HEK293T (cell line): Measurements from ENCODE around the gene UNC5B.

ENCODE experiments used
- CTCF ChIA-PET: fragments of 350-600 bp; formaldehyde crosslinking; extraction: SDS; loops from one replicate; lab custom pipeline; 2021; ENCODE audit warnings: antibody characterized with exemption, inconsistent platforms; lab: Yijun Ruan, JAX
- POLR2A ChIA-PET: fragments of 350-600 bp; formaldehyde crosslinking; extraction: SDS; loops from one replicate; lab custom pipeline; 2020; ENCODE audit warnings: antibody characterized with exemption, inconsistent platforms; lab: Yijun Ruan, JAX
- DNase-seq: peaks from one replicate; pipeline ENCODE4 v3.0.0; 2012; ENCODE audit warnings: mixed read lengths; ENCODE audit errors: extremely low spot score
- ARNT ChIP-seq: fragments of 450-650 bp; IDR thresholded peaks from 2 replicates; pipeline ENCODE4 v1.6.1; 2017; ENCODE audit warnings: mild to moderate bottlenecking
- BHLHE40 ChIP-seq: fragments of 450-650 bp; IDR thresholded peaks from 2 replicates; pipeline ENCODE4 v1.6.1; 2016; ENCODE audit warnings: mild to moderate bottlenecking, moderate library complexity, borderline replicate concordance
- CTBP1 ChIP-seq: fragments of 450-650 bp; IDR thresholded peaks from 2 replicates; pipeline ENCODE4 v1.6.1; 2016; ENCODE audit warnings: borderline replicate concordance
- ELF4 ChIP-seq: fragments of 450-650 bp; IDR thresholded peaks from 2 replicates; pipeline ENCODE4 v1.6.1; 2017; ENCODE audit warnings: antibody characterized with exemption
- FOXA1 ChIP-seq: fragments of 450-650 bp; IDR thresholded peaks from 2 replicates; pipeline ENCODE4 v1.6.1; 2016; ENCODE audit warnings: mild to moderate bottlenecking
- FOXK2 ChIP-seq: fragments of 450-650 bp; IDR thresholded peaks from 2 replicates; pipeline ENCODE4 v1.6.1; 2016; ENCODE audit warnings: mild to moderate bottlenecking
- FOXM1 ChIP-seq: fragments of 450-650 bp; IDR thresholded peaks from 2 replicates; pipeline ENCODE4 v1.6.1; 2017; ENCODE audit warnings: mild to moderate bottlenecking, borderline replicate concordance
- HDGF ChIP-seq: fragments of 450-650 bp; IDR thresholded peaks from 2 replicates; pipeline ENCODE4 v1.6.1; 2017; ENCODE audit warnings: antibody characterized with exemption, borderline replicate concordance
- L3MBTL2 ChIP-seq: fragments of 450-650 bp; conservative IDR thresholded peaks from 2 replicates; pipeline ENCODE4 v1.6.1; 2016; ENCODE audit warnings: mild to moderate bottlenecking
- LEF1 ChIP-seq: fragments of 450-650 bp; IDR thresholded peaks from 2 replicates; pipeline ENCODE4 v1.6.1; 2017; ENCODE audit warnings: mild to moderate bottlenecking, borderline replicate concordance
- NFRKB ChIP-seq: fragments of 450-650 bp; IDR thresholded peaks from 2 replicates; pipeline ENCODE4 v1.6.1; 2016; ENCODE audit warnings: mild to moderate bottlenecking, moderate library complexity
- SP1 ChIP-seq: fragments of 450-650 bp; IDR thresholded peaks from 2 replicates; pipeline ENCODE4 v1.6.1; 2017
- SUZ12 ChIP-seq: fragments of 450-650 bp; IDR thresholded peaks from 2 replicates; pipeline ENCODE4 v1.6.1; 2016; ENCODE audit warnings: mild to moderate bottlenecking
- TARDBP ChIP-seq: fragments of 450-650 bp; IDR thresholded peaks from 2 replicates; pipeline ENCODE4 v1.6.1; 2016
- ZNF384 ChIP-seq: fragments of 450-650 bp; IDR thresholded peaks from 2 replicates; pipeline ENCODE4 v1.6.1; 2016
- TF ChIP-seq, protein P1 (sequence below): fragments of 450-650 bp; IDR thresholded peaks from 2 replicates; pipeline ENCODE4 v1.6.1; 2016

Gene UNC5B

DNA sequence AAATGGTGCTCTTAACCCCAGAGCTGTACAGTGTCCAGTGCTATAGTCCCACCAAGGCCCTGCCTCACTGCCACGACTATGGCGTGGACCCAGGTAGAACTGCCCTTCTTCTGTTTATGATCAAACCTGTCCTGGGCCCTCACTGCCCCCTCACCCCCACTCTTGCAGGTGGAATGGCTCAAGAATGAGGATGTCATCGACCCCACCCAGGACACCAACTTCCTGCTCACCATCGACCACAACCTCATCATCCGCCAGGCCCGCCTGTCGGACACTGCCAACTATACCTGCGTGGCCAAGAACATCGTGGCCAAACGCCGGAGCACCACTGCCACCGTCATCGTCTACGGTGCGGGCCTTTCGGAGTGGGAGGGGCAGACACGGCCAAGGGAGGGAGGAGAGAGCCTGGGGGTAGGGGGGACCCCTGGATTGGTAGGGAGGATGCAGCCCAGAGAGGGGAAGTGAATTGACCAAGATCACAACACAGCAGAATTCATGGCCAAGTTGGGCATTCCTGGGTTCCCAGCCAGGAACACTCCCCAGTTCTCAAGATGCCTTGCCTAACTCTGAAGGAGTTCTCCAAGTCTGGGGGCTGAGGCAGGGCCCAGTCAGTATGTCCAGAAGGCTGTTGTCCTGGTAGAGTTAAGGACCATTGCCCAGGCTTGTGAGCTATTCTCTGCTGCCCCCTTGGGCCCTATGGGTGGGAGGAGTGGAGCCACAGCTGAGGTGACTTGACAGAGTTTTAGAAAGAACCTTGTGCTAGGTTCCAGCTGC is 74.3 kb downstream of the UNC5B start:
- POLR2A ChIA-PET: no interaction called here
- DNase-seq: no peak
- CTCF ChIA-PET: no interaction called here
- TF ChIP-seq LEF1 (no peak), ELF4 (no peak), SUZ12 (no peak), FOXM1 (no peak), HDGF (no peak), BHLHE40 (no peak), CTBP1 (no peak)

DNA sequence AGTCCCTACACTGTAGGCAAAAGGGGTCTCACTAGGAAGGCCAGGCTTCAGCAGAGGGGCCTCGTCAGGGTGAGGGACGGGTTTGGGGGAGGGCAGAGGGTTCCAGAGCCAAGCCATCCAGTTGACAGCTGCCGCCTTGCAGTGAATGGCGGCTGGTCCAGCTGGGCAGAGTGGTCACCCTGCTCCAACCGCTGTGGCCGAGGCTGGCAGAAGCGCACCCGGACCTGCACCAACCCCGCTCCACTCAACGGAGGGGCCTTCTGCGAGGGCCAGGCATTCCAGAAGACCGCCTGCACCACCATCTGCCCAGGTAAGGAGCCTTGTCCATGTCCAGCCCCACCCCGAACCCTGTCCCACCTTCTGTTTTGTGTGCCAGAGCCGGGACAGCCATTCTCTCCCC is 75.1 kb downstream of the UNC5B start:
- CTCF ChIA-PET: interaction anchor here (0.5 kb wide), 1 partner anchor 386 kb away, joined by 3 read pairs; no protein-coding TSS in a partner anchor
- POLR2A ChIA-PET: no interaction called here
- no peak for DNase-seq
- no peak for TF ChIP-seq FOXA1
- no peak for TF ChIP-seq ELF4
- TF ChIP-seq FOXK2: no peak
- TF ChIP-seq FOXM1: no peak
- no peak for TF ChIP-seq BHLHE40
- TF ChIP-seq ZNF384: no peak
- no peak for TF ChIP-seq SP1

DNA sequence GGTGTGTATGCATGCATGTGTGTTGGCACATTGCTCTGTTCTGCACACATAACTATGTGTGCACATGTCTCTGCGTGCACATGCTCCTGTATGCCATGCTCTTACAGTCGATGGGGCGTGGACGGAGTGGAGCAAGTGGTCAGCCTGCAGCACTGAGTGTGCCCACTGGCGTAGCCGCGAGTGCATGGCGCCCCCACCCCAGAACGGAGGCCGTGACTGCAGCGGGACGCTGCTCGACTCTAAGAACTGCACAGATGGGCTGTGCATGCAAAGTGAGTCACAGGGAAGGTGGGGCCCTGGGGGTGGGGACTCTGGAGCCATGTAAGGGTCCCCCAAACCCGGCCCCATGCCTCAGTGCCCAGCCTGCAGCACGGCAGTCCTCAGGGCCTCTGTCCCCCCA is 76.1 kb downstream of the UNC5B start:
- ChIA-PET POLR2A (no interaction called here), CTCF (no interaction called here)
- DNase-seq: no peak
- TF ChIP-seq CTBP1: no peak
- no peak for TF ChIP-seq ELF4
- no peak for TF ChIP-seq FOXK2
- no peak for TF ChIP-seq FOXA1
- TF ChIP-seq SP1: no peak
- TF ChIP-seq NFRKB: no peak
- no peak for TF ChIP-seq BHLHE40
- TF ChIP-seq, protein P1, sequence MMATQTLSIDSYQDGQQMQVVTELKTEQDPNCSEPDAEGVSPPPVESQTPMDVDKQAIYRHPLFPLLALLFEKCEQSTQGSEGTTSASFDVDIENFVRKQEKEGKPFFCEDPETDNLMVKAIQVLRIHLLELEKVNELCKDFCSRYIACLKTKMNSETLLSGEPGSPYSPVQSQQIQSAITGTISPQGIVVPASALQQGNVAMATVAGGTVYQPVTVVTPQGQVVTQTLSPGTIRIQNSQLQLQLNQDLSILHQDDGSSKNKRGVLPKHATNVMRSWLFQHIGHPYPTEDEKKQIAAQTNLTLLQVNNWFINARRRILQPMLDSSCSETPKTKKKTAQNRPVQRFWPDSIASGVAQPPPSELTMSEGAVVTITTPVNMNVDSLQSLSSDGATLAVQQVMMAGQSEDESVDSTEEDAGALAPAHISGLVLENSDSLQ: no peak
- TF ChIP-seq ZNF384: no peak
- no peak for TF ChIP-seq SUZ12
- TF ChIP-seq HDGF: no peak
- no peak for TF ChIP-seq ARNT

DNA sequence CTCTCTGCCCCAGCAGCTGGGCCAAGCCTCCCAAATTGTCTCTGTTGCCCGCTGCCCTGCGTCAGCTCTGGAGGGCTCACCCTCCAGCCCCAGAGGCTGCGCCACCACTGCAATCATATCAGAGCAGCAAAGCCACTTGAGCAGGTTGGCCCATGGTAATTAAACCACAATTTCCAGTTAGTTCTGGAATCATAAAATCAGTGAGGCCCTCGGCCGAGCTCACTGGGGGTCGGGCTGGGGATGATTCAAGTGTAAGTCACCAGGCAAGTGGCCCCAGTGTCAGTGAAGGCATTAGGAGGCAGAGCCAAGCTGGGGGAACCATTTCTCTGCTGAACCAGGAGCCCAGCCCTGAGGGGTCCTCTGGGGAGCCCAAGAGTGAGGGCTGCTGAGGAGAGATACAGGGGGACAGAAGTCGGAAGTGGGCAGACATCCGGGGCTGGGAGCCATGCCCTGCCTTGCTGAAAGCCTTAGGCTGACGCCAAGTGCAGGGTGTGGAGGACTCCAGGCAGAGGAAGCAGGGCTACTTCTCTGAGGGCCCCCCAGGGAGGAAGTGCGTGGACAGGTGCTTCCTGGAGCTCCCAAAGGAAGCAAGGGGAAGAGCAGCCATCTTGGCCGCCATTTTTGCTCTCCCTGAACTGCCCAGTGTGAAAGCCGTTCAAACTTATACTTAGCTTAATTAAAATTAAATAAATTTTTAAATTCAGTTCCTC is 77.2 kb downstream of the UNC5B start:
- DNase-seq: no peak
- POLR2A ChIA-PET: interaction anchor here (1.0 kb wide), 1 partner anchor 77 kb away, joined by 4 read pairs; the partner anchor contains the start of gene UNC5B
- TF ChIP-seq, protein P1: no peak
- no peak for TF ChIP-seq FOXA1
- TF ChIP-seq SP1: no peak
- no peak for TF ChIP-seq ELF4
- TF ChIP-seq SUZ12: no peak
- no peak for TF ChIP-seq TARDBP
- TF ChIP-seq L3MBTL2: no peak
- no peak for TF ChIP-seq BHLHE40
- no peak for TF ChIP-seq ZNF384
- TF ChIP-seq FOXK2: no peak
- no peak for TF ChIP-seq NFRKB
- TF ChIP-seq FOXM1: no peak
- no peak for TF ChIP-seq LEF1
- TF ChIP-seq ARNT: no peak
- no peak for TF ChIP-seq HDGF
- TF ChIP-seq CTBP1: no peak
- CTCF ChIA-PET: no interaction called here

DNA sequence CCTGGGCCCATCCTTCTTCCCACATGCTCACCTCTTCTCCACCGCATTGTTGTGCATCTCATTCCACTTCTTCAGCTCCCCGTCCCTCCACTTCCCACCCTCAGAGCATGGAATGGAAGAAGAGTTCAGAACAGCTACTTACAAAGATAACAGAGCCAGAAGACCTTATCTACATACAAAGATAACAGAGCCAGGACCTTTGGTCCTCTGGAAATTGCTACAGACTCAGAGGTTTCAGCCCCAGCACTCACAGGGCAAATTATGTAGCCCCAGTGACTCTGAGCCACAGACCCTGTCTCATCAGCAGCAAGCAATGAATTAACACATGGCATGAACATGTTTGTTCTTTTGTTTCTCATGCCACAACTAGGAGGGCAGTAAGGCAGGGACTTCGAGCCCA is 78.0 kb downstream of the UNC5B start:
- ChIA-PET POLR2A (interaction anchor here (1.0 kb wide), 1 partner anchor 78 kb away, joined by 4 read pairs; the partner anchor contains the start of gene UNC5B), CTCF (no interaction called here)
- TF ChIP-seq L3MBTL2 (no peak), CTBP1 (no peak), BHLHE40 (no peak), FOXM1 (no peak), FOXA1 (no peak), ELF4 (no peak), ZNF384 (no peak), NFRKB (no peak), FOXK2 (no peak), TARDBP (no peak), ARNT (no peak), SUZ12 (no peak), HDGF (no peak), LEF1 (no peak), SP1 (no peak)
- TF ChIP-seq, protein P1: no peak
- DNase-seq: no peak
